Loucy (cell line): Measurements from ENCODE around the gene RBMS2.

Source experiments
- H2AFZ ChIP-seq: fragments of 200-600 bp; sonication (generic); 2 replicates; pipeline ENCODE4 v1.6.0; 2016; ENCODE audit warnings: antibody characterized with exemption, mild to moderate bottlenecking, low read length, moderate library complexity
- H3F3A ChIP-seq: fragments of 200-600 bp; 2 replicates; pipeline ENCODE4 v1.6.0; 2016; ENCODE audit warnings: antibody characterized with exemption, low read depth, mild to moderate bottlenecking
- H3K27me3 ChIP-seq: fragments of 200-600 bp; sonication (generic); 2 replicates; pipeline ENCODE4 v1.6.1; 2014; ENCODE audit warnings: low read length, mild to moderate bottlenecking; ENCODE audit not compliant: insufficient read depth, poor library complexity, severe bottlenecking
- H3K36me3 ChIP-seq: fragments of 200-600 bp; sonication (generic); 2 replicates; pipeline ENCODE4 v1.6.1; 2016; ENCODE audit warnings: low read length; ENCODE audit not compliant: insufficient read depth
- H3K4me1 ChIP-seq: fragments of 200-600 bp; sonication (generic); 2 replicates; pipeline ENCODE4 v1.5.1; 2014; ENCODE audit warnings: low read length, mild to moderate bottlenecking; ENCODE audit not compliant: insufficient read depth, poor library complexity, severe bottlenecking
- H3K4me2 ChIP-seq: fragments of 200-600 bp; sonication (generic); 2 replicates; pipeline ENCODE4 v1.6.0; 2014; ENCODE audit warnings: antibody characterized with exemption, low read length, low read depth, mild to moderate bottlenecking; ENCODE audit not compliant: poor library complexity, severe bottlenecking
- H3K4me3 ChIP-seq: fragments of 200-600 bp; sonication (generic); 2 replicates; pipeline ENCODE4 v1.5.1; 2014; ENCODE audit warnings: low read length, mild to moderate bottlenecking, mixed read lengths; ENCODE audit not compliant: poor library complexity, severe bottlenecking
- H3K79me2 ChIP-seq: fragments of 200-600 bp; sonication (generic); 2 replicates; pipeline ENCODE4 v1.6.1; 2014; ENCODE audit warnings: low read length; ENCODE audit not compliant: insufficient read depth
- H3K9ac ChIP-seq: fragments of 200-600 bp; sonication (generic); 2 replicates; pipeline ENCODE4 v1.6.0; 2014; ENCODE audit warnings: mild to moderate bottlenecking, low read depth, low read length, moderate library complexity; ENCODE audit not compliant: poor library complexity, severe bottlenecking
- H3K9me2 ChIP-seq: fragments of 200-600 bp; sonication (generic); replicated peaks from 2 replicates; pipeline ENCODE4 v1.6.1; 2016; ENCODE audit warnings: low read depth, low read length, mixed read lengths
- H3K9me3 ChIP-seq: fragments of 200-600 bp; sonication (generic); 2 replicates; pipeline ENCODE4 v1.6.1; 2014; ENCODE audit warnings: mild to moderate bottlenecking, antibody characterized with exemption, low read length, low read depth; ENCODE audit not compliant: insufficient read depth
- H4K20me1 ChIP-seq: fragments of 200-600 bp; sonication (generic); 2 replicates; pipeline ENCODE4 v1.6.0; 2014; ENCODE audit warnings: antibody characterized with exemption, low read length, mild to moderate bottlenecking; ENCODE audit not compliant: insufficient read depth, poor library complexity, severe bottlenecking
- EZH2phosphoT487 ChIP-seq: fragments of 200-600 bp; IDR thresholded peaks from 2 replicates; pipeline ENCODE4 v1.6.1; 2018; ENCODE audit warnings: antibody characterized with exemption, mild to moderate bottlenecking, moderate library complexity, borderline replicate concordance
- TF ChIP-seq, protein P1 (sequence below): fragments of 200-600 bp; sonication (generic); conservative IDR thresholded peaks from 2 replicates; pipeline ENCODE4 v1.5.1; 2014; ENCODE audit warnings: mild to moderate bottlenecking, antibody characterized with exemption, low read length

Gene RBMS2

DNA sequence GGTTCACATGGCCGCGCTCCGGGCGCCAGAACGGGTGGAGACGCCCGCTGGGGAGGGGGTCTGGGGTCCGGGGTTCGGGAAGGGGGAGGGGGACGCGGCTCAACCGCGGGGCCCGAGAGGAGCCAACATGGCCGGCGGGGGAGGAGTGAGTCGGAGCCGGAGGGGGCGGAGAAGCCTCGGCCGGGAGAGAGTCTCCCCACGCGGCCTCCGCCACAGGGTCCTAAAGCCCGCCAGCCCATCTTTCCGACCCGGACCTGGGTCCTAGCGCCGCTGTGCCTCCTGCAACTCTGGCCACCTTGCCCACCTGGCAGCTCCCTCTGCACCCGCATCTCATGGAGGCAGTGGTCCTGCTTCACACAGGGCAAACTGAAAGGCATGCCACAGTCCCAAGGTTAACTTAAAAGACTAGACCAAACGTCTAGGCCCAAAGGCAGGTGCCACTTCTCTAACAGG lies 108.6 kb downstream of the RBMS2 start, which contains the start of gene BAZ2A:
Gene BAZ2A, minus strand, starts transcription at position 147 of the 453 bp plus-strand sequence. CDS start 12,796 bp downstream, outside the sequence.
- peak within 1 kb of the TSS; percentile 87 for H3K4me3 ChIP-seq
- H3K9me3 ChIP-seq, result no peaks in the 10 kb centered on the region
- no peaks in the 10 kb centered on the region for H3F3A ChIP-seq
- peak within 1 kb of the TSS; percentile 77 for H2AFZ ChIP-seq
- H3K79me2 ChIP-seq, result peaks cover 89% of the 10 kb centered on the region
- peaks cover 4% of the 10 kb centered on the region for H3K27me3 ChIP-seq
- peaks cover 59% of the 10 kb centered on the region for H3K4me1 ChIP-seq
- no peaks in the 10 kb centered on the region for H3K9me2 ChIP-seq
- H3K36me3 ChIP-seq, result no peaks in the 10 kb centered on the region
- H3K4me2 ChIP-seq, result peak within 1 kb of the TSS; percentile 74
- TF ChIP-seq, protein P1, sequence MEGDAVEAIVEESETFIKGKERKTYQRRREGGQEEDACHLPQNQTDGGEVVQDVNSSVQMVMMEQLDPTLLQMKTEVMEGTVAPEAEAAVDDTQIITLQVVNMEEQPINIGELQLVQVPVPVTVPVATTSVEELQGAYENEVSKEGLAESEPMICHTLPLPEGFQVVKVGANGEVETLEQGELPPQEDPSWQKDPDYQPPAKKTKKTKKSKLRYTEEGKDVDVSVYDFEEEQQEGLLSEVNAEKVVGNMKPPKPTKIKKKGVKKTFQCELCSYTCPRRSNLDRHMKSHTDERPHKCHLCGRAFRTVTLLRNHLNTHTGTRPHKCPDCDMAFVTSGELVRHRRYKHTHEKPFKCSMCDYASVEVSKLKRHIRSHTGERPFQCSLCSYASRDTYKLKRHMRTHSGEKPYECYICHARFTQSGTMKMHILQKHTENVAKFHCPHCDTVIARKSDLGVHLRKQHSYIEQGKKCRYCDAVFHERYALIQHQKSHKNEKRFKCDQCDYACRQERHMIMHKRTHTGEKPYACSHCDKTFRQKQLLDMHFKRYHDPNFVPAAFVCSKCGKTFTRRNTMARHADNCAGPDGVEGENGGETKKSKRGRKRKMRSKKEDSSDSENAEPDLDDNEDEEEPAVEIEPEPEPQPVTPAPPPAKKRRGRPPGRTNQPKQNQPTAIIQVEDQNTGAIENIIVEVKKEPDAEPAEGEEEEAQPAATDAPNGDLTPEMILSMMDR, result no peak
- TF ChIP-seq EZH2phosphoT487, result no peak
- H3K9ac ChIP-seq, result peak within 1 kb of the TSS; percentile 96
- peaks cover 42% of the 10 kb centered on the region for H4K20me1 ChIP-seq

- H3K27me3 ChIP-seq, result peaks cover 4% of the 10 kb centered on the region
- no peaks in the 10 kb centered on the region for H3K9me2 ChIP-seq
- H3K4me1 ChIP-seq, result peaks cover 64% of the 10 kb centered on the region
- peaks cover 74% of the 10 kb centered on the region for H3K79me2 ChIP-seq
- H3K9me3 ChIP-seq, result no peaks in the 10 kb centered on the region
- H3F3A ChIP-seq, result peaks cover 4% of the 10 kb centered on the region
- H3K4me2 ChIP-seq, result peak overlapping the region; percentile 100
- H2AFZ ChIP-seq, result peak overlapping the region; percentile 60
- peak overlapping the region; percentile 81 for H3K9ac ChIP-seq
- peak overlapping the region; percentile 90 for H3K4me3 ChIP-seq
- H3K36me3 ChIP-seq, result no peaks in the 10 kb centered on the region
- TF ChIP-seq, protein P1, result no peak
- no peak for TF ChIP-seq EZH2phosphoT487
- peaks cover 30% of the 10 kb centered on the region for H4K20me1 ChIP-seq
Measured at GRCh38 chr12:56631790-56632700, 110.4 kb downstream of the RBMS2 start.

GRCh38 chr12:56632701-56633467 lies 111.3 kb downstream of the RBMS2 start:
- Histone ChIP-seq H3F3A (peaks cover 12% of the 10 kb centered on the region), H3K4me2 (peak overlapping the region; percentile 100), H3K27me3 (peaks cover 4% of the 10 kb centered on the region), H3K4me1 (peaks cover 65% of the 10 kb centered on the region), H3K9me3 (no peaks in the 10 kb centered on the region), H4K20me1 (peaks cover 35% of the 10 kb centered on the region), H3K9me2 (no peaks in the 10 kb centered on the region), H3K79me2 (peaks cover 66% of the 10 kb centered on the region), H3K36me3 (peaks cover 7% of the 10 kb centered on the region; the same call in 1 of the 2 replicates), H3K4me3 (peak overlapping the region; percentile 90), H3K9ac (peak overlapping the region; percentile 81), H2AFZ (peak overlapping the region; percentile 60)
- TF ChIP-seq, protein P1, result no peak
- TF ChIP-seq EZH2phosphoT487, result no peak
